HUES48 (cell line): Measurements from ENCODE around the gene PROP1.
"Not testable (repeated sequence)": the region's sequence is repeated elsewhere in the genome, so short reads cannot be mapped to it uniquely, and the experiment has no call there.

ENCODE experiments used
- H3K27ac ChIP-seq: one replicate; pipeline ENCODE4 v1.7.0; 2013; ENCODE audit warnings: low read depth, low read length, inconsistent platforms
- H3K27me3 ChIP-seq: 2 replicates; pipeline ENCODE4 v1.6.1; 2013; ENCODE audit warnings: mild to moderate bottlenecking, low read length; ENCODE audit not compliant: control insufficient read depth, insufficient read depth
- H3K36me3 ChIP-seq: 2 replicates; pipeline ENCODE4 v1.6.1; 2013; ENCODE audit warnings: low read length; ENCODE audit not compliant: control insufficient read depth, insufficient read depth
- H3K4me1 ChIP-seq: 2 replicates; pipeline ENCODE4 v1.6.1; 2013; ENCODE audit warnings: mild to moderate bottlenecking, low read length; ENCODE audit not compliant: control insufficient read depth, insufficient read depth
- H3K4me3 ChIP-seq: 2 replicates; pipeline ENCODE4 v1.5.1; 2013; ENCODE audit warnings: mild to moderate bottlenecking, low read depth, low read length
- H3K9ac ChIP-seq: 2 replicates; pipeline ENCODE4 v1.6.1; 2013; ENCODE audit warnings: mild to moderate bottlenecking, low read depth, low read length, moderate library complexity
- H3K9me3 ChIP-seq: 2 replicates; pipeline ENCODE4 v1.6.1; 2013; ENCODE audit warnings: low read length; ENCODE audit not compliant: control insufficient read depth, insufficient read depth

PROP1 gene

DNA sequence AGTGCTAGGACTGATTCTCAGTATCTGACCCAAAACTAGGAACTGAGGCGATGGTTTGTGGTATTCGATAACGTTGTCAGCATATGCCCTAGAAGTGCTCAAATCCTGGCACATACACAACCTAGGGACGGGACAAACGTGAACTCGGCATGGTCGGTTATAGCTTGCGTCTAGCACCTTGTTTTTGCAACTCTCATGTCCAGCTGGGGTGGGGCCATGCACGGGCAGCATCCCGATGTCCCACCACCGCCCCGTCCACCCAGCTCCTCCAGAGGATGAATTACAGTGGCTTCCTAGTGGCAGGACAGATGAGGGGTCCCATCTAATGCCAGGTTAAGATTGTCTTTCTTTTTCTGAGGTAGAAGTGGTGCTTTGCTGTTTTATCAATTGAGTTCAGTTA lies 31.6 kb downstream of the PROP1 start:
- H3K36me3 ChIP-seq = no peaks in the 10 kb centered on the region
- no peak overlapping the region for H3K27ac ChIP-seq
- no peak overlapping the region for H3K9ac ChIP-seq
- no peaks in the 10 kb centered on the region for H3K4me1 ChIP-seq
- H3K4me3 ChIP-seq = no peak overlapping the region
- peaks cover 5% of the 10 kb centered on the region; the same call in 1 of the 2 replicates for H3K9me3 ChIP-seq
- no peaks in the 10 kb centered on the region for H3K27me3 ChIP-seq

GRCh38 chr5:177963966-177964365 lies 32.1 kb downstream of the PROP1 start:
- Histone ChIP-seq H3K27ac (no peak overlapping the region), H3K36me3 (no peaks in the 10 kb centered on the region), H3K9ac (no peak overlapping the region), H3K4me1 (peaks cover 3% of the 10 kb centered on the region; the same call in 1 of the 2 replicates), H3K27me3 (no peaks in the 10 kb centered on the region), H3K9me3 (peaks cover 5% of the 10 kb centered on the region; the same call in 1 of the 2 replicates), H3K4me3 (no peak overlapping the region)

DNA sequence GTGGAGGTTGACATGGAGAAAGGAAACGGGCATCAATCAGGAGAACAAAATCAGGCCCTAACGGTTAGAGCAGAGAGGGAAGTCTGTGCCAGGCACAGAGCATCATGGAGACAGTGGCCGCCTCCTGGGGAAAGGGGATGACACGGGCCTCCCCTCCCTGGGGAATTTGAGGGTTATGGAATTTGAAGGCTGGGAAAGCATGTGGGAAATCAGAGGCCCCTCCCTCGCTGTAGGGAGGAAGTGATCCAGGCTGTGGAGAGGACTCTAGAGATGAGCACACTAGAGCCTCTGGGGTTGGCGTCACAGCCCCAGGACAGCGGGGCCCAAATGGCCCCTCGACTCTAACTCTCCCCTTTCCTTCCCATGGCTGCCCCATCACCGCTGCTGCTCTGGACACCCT lies 36.7 kb downstream of the PROP1 start:
- peaks cover 12% of the 10 kb centered on the region; the same call in 1 of the 2 replicates for H3K4me1 ChIP-seq
- no peak overlapping the region for H3K4me3 ChIP-seq
- H3K27me3 ChIP-seq = no peaks in the 10 kb centered on the region
- peak overlapping the region; percentile 22 for H3K27ac ChIP-seq
- H3K9me3 ChIP-seq = peaks cover 5% of the 10 kb centered on the region; the same call in 1 of the 2 replicates
- H3K36me3 ChIP-seq = no peaks in the 10 kb centered on the region
- H3K9ac ChIP-seq = no peak overlapping the region

- peaks cover 12% of the 10 kb centered on the region; the same call in 1 of the 2 replicates for H3K4me1 ChIP-seq
- H3K9ac ChIP-seq = no peak overlapping the region
Observed at GRCh38 chr5:177958696-177959095, 37.3 kb downstream of the PROP1 start.

GRCh38 chr5:177957241-177957640 lies 38.8 kb downstream of the PROP1 start:
- Histone ChIP-seq H3K9me3 (peaks cover 5% of the 10 kb centered on the region; the same call in 1 of the 2 replicates), H3K36me3 (no peaks in the 10 kb centered on the region), H3K27me3 (no peaks in the 10 kb centered on the region), H3K4me1 (peaks cover 12% of the 10 kb centered on the region; the same call in 1 of the 2 replicates), H3K9ac (no peak overlapping the region), H3K27ac (no peak overlapping the region), H3K4me3 (no peak overlapping the region)

More at GRCh38 chr5:177958696-177959095, 37.3 kb downstream of the PROP1 start:
- H3K27me3 ChIP-seq = no peaks in the 10 kb centered on the region
- H3K36me3 ChIP-seq = no peaks in the 10 kb centered on the region
- peak overlapping the region; percentile 18 for H3K27ac ChIP-seq
- no peak overlapping the region for H3K4me3 ChIP-seq
- H3K9me3 ChIP-seq = peaks cover 5% of the 10 kb centered on the region; the same call in 1 of the 2 replicates

GRCh38 chr5:177953101-177953500 lies 42.9 kb downstream of the PROP1 start:
- not testable (repeated sequence) for H3K9me3 ChIP-seq, H3K9ac ChIP-seq, H3K27me3 ChIP-seq, H3K4me1 ChIP-seq, H3K27ac ChIP-seq, H3K36me3 ChIP-seq, H3K4me3 ChIP-seq

- not testable (repeated sequence) for H3K4me3 ChIP-seq, H3K36me3 ChIP-seq, H3K4me1 ChIP-seq, H3K9ac ChIP-seq, H3K9me3 ChIP-seq, H3K27ac ChIP-seq, H3K27me3 ChIP-seq
Observed at GRCh38 chr5:177949656-177950055, 46.4 kb downstream of the PROP1 start.

DNA sequence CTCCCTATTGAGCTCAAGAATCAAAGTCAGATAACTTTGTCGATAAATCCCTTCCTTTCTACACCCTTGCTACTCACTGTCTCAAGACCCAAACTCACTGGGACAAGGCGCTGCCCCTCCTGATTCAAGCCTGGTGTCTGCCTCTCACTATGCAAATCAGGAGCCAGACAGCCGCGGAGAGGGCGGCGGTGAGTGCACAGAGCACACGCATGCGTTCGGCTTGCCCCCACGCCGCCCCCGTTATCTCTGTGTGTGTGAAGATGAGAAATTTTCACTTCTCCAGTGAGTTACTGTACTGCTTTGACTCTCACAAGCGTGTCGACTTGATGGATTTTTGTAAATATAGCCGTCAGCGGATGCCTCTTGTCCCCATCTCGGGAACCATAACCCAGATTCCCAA lies 47.0 kb downstream of the PROP1 start:
- H3K4me3 ChIP-seq, H3K27ac ChIP-seq, H3K36me3 ChIP-seq, H3K9me3 ChIP-seq, H3K4me1 ChIP-seq, H3K9ac ChIP-seq, H3K27me3 ChIP-seq: not testable (repeated sequence)

- not testable (repeated sequence) for H3K27ac ChIP-seq, H3K9ac ChIP-seq, H3K9me3 ChIP-seq, H3K36me3 ChIP-seq, H3K4me3 ChIP-seq, H3K4me1 ChIP-seq, H3K27me3 ChIP-seq
Observed at GRCh38 chr5:177947912-177948311, 48.1 kb downstream of the PROP1 start.

GRCh38 chr5:177945601-177946283 lies 50.3 kb downstream of the PROP1 start:
- H3K9ac ChIP-seq, H3K27ac ChIP-seq, H3K36me3 ChIP-seq, H3K4me1 ChIP-seq, H3K27me3 ChIP-seq, H3K9me3 ChIP-seq, H3K4me3 ChIP-seq: not testable (repeated sequence)

GRCh38 chr5:177945145-177945544 lies 50.9 kb downstream of the PROP1 start:
- H3K27me3 ChIP-seq, H3K9me3 ChIP-seq, H3K4me1 ChIP-seq, H3K4me3 ChIP-seq, H3K27ac ChIP-seq, H3K9ac ChIP-seq, H3K36me3 ChIP-seq: not testable (repeated sequence)
